GM13976 (cell line): ENCODE measurements around the gene APEH.

ENCODE experiments used
- DNase-seq: peaks from one replicate; pipeline ENCODE4 v3.0.0; 2012; ENCODE audit warnings: low spot score
- CTCF ChIP-seq: IDR thresholded peaks from 2 replicates; pipeline ENCODE4 v1.5.1; 2012; ENCODE audit warnings: borderline replicate concordance, mild to moderate bottlenecking; ENCODE audit not compliant: insufficient read depth; ENCODE audit errors: extremely low read depth, missing control alignments, control extremely low read depth
- in situ Hi-C: fragments of 300-500 bp; cut with MboI; formaldehyde crosslinking; loops from one replicate; pipeline ENCODE4 v1.12.0; 2022; ENCODE audit warnings: low sequenced_read_pairs, mixed read lengths, inconsistent platforms; ENCODE audit not compliant: unreplicated experiment

Gene APEH

GRCh38 chr3:49653621-49654020, 20.5 kb upstream of the APEH start:
- no peak for DNase-seq
- in situ Hi-C loops = no loop called here
- TF ChIP-seq CTCF = no peak

- TF ChIP-seq CTCF = no peak
- in situ Hi-C loops = no loop called here
- DNase-seq = no peak
Observed at GRCh38 chr3:49654176-49654825, 19.9 kb upstream of the APEH start.

GRCh38 chr3:49654955-49655556, 19.1 kb upstream of the APEH start:
- in situ Hi-C loops = no loop called here
- TF ChIP-seq CTCF = no peak
- no peak for DNase-seq

GRCh38 chr3:49655731-49656285, 18.3 kb upstream of the APEH start:
- no peak for DNase-seq
- in situ Hi-C loops = no loop called here
- no peak for TF ChIP-seq CTCF

GRCh38 chr3:49656541-49657112, 17.5 kb upstream of the APEH start:
- no peak for TF ChIP-seq CTCF

GRCh38 chr3:49657208-49657915, 16.8 kb upstream of the APEH start:
- TF ChIP-seq CTCF = no peak
- no peak for DNase-seq
- in situ Hi-C loops = no loop called here

More at GRCh38 chr3:49656541-49657112, 17.5 kb upstream of the APEH start:
- in situ Hi-C loops = no loop called here
- DNase-seq = no peak
